HEK293T (cell line): Measurements from ENCODE around the gene SLC38A4.

ENCODE experiments used
- CTCF ChIA-PET: fragments of 350-600 bp; formaldehyde crosslinking; extraction: SDS; loops from one replicate; lab custom pipeline; 2021; ENCODE audit warnings: antibody characterized with exemption, inconsistent platforms; lab: Yijun Ruan, JAX
- POLR2A ChIA-PET: fragments of 350-600 bp; formaldehyde crosslinking; extraction: SDS; loops from one replicate; lab custom pipeline; 2020; ENCODE audit warnings: antibody characterized with exemption, inconsistent platforms; lab: Yijun Ruan, JAX
- DNase-seq: peaks from one replicate; pipeline ENCODE4 v3.0.0; 2012; ENCODE audit warnings: mixed read lengths; ENCODE audit errors: extremely low spot score
- ARNT ChIP-seq: fragments of 450-650 bp; IDR thresholded peaks from 2 replicates; pipeline ENCODE4 v1.6.1; 2017; ENCODE audit warnings: mild to moderate bottlenecking
- BHLHE40 ChIP-seq: fragments of 450-650 bp; IDR thresholded peaks from 2 replicates; pipeline ENCODE4 v1.6.1; 2016; ENCODE audit warnings: mild to moderate bottlenecking, moderate library complexity, borderline replicate concordance
- CTBP1 ChIP-seq: fragments of 450-650 bp; IDR thresholded peaks from 2 replicates; pipeline ENCODE4 v1.6.1; 2016; ENCODE audit warnings: borderline replicate concordance
- ELF4 ChIP-seq: fragments of 450-650 bp; IDR thresholded peaks from 2 replicates; pipeline ENCODE4 v1.6.1; 2017; ENCODE audit warnings: antibody characterized with exemption
- FOXA1 ChIP-seq: fragments of 450-650 bp; IDR thresholded peaks from 2 replicates; pipeline ENCODE4 v1.6.1; 2016; ENCODE audit warnings: mild to moderate bottlenecking
- FOXK2 ChIP-seq: fragments of 450-650 bp; IDR thresholded peaks from 2 replicates; pipeline ENCODE4 v1.6.1; 2016; ENCODE audit warnings: mild to moderate bottlenecking
- FOXM1 ChIP-seq: fragments of 450-650 bp; IDR thresholded peaks from 2 replicates; pipeline ENCODE4 v1.6.1; 2017; ENCODE audit warnings: mild to moderate bottlenecking, borderline replicate concordance
- HDGF ChIP-seq: fragments of 450-650 bp; IDR thresholded peaks from 2 replicates; pipeline ENCODE4 v1.6.1; 2017; ENCODE audit warnings: antibody characterized with exemption, borderline replicate concordance
- L3MBTL2 ChIP-seq: fragments of 450-650 bp; conservative IDR thresholded peaks from 2 replicates; pipeline ENCODE4 v1.6.1; 2016; ENCODE audit warnings: mild to moderate bottlenecking
- LEF1 ChIP-seq: fragments of 450-650 bp; IDR thresholded peaks from 2 replicates; pipeline ENCODE4 v1.6.1; 2017; ENCODE audit warnings: mild to moderate bottlenecking, borderline replicate concordance
- NFRKB ChIP-seq: fragments of 450-650 bp; IDR thresholded peaks from 2 replicates; pipeline ENCODE4 v1.6.1; 2016; ENCODE audit warnings: mild to moderate bottlenecking, moderate library complexity
- PKNOX1 ChIP-seq: fragments of 450-650 bp; IDR thresholded peaks from 2 replicates; pipeline ENCODE4 v1.6.1; 2016
- SP1 ChIP-seq: fragments of 450-650 bp; IDR thresholded peaks from 2 replicates; pipeline ENCODE4 v1.6.1; 2017
- SUZ12 ChIP-seq: fragments of 450-650 bp; IDR thresholded peaks from 2 replicates; pipeline ENCODE4 v1.6.1; 2016; ENCODE audit warnings: mild to moderate bottlenecking
- TARDBP ChIP-seq: fragments of 450-650 bp; IDR thresholded peaks from 2 replicates; pipeline ENCODE4 v1.6.1; 2016
- ZNF384 ChIP-seq: fragments of 450-650 bp; IDR thresholded peaks from 2 replicates; pipeline ENCODE4 v1.6.1; 2016

Gene SLC38A4

DNA sequence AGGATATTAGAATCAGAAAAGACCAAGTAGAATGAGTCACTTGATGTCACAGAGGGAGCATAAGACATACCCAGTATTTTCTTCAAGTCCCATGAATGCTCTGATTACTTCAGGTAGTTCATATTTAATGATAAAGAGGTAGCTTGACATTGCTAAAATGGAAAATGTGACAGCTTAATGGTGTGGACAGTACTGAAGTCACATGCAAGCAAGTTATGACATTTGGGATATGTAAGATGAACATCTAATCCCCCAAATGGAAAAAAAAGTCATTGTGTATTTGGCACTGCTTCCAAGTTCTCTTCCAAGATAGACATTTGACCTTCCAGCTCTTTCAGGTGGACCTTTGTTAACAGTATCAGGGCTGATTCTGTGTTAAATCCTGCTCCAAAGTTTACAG is 45.9 kb downstream of the SLC38A4 start:
- ChIA-PET CTCF (no interaction called here), POLR2A (no interaction called here)
- TF ChIP-seq LEF1 (no peak), ELF4 (no peak), SUZ12 (no peak), L3MBTL2 (no peak), FOXM1 (no peak)
- DNase-seq: no peak

GRCh38 chr12:46779063-46779462 is 46.7 kb downstream of the SLC38A4 start:
- CTCF ChIA-PET: interaction anchor here (0.6 kb wide), 1 partner anchor 524 kb away, joined by 3 read pairs; no protein-coding TSS in a partner anchor
- no peak for DNase-seq
- TF ChIP-seq ELF4 (no peak), BHLHE40 (no peak), FOXK2 (no peak), HDGF (no peak), FOXM1 (no peak), CTBP1 (no peak), NFRKB (no peak), SUZ12 (no peak), FOXA1 (no peak), LEF1 (no peak), L3MBTL2 (no peak), TARDBP (no peak), ARNT (no peak), SP1 (no peak), ZNF384 (no peak), PKNOX1 (no peak)
- POLR2A ChIA-PET: no interaction called here

GRCh38 chr12:46778415-46778814 is 47.4 kb downstream of the SLC38A4 start:
- DNase-seq: no peak
- TF ChIP-seq SUZ12 (no peak), ELF4 (no peak), BHLHE40 (no peak), ZNF384 (no peak), FOXM1 (no peak), HDGF (no peak), PKNOX1 (no peak), ARNT (no peak), LEF1 (no peak), L3MBTL2 (no peak), TARDBP (no peak)
- CTCF ChIA-PET: no interaction called here
- POLR2A ChIA-PET: no interaction called here

DNA sequence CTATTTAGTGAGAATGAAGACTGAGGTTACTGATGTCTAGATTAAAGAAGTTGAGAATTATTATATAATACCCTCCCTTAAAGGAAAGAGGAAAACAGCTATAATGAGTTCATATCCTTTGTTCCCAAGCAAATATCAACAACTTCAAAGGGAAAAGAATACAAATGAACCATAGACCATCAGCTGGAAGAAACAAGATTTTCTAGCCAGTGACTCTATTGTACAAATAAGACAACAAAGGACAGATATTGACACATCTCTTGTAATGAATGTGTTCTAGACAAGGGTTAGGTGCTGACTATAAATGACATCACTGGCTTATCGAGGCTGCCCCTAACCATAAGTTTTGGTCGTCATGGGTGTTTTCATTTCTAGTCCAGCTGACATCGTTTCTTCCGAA is 48.2 kb downstream of the SLC38A4 start:
- ChIA-PET POLR2A (no interaction called here), CTCF (interaction anchor here (0.5 kb wide), 1 partner anchor 1726 kb away, joined by 4 read pairs; no protein-coding TSS in a partner anchor)
- no peak for TF ChIP-seq SUZ12
- no peak for TF ChIP-seq ARNT
- TF ChIP-seq L3MBTL2: no peak
- TF ChIP-seq LEF1: no peak
- no peak for TF ChIP-seq FOXA1
- TF ChIP-seq SP1: no peak
- no peak for TF ChIP-seq ZNF384
- TF ChIP-seq FOXK2: no peak
- TF ChIP-seq NFRKB: no peak
- no peak for TF ChIP-seq FOXM1
- no peak for TF ChIP-seq CTBP1
- TF ChIP-seq PKNOX1: no peak
- TF ChIP-seq ELF4: no peak
- TF ChIP-seq HDGF: no peak
- TF ChIP-seq TARDBP: no peak
- TF ChIP-seq BHLHE40: no peak
- DNase-seq: no peak

- TF ChIP-seq PKNOX1 (no peak), L3MBTL2 (no peak), ELF4 (no peak), FOXM1 (no peak), BHLHE40 (no peak), FOXA1 (no peak), LEF1 (no peak), ZNF384 (no peak), CTBP1 (no peak), SUZ12 (no peak), SP1 (no peak), HDGF (no peak)
- CTCF ChIA-PET: no interaction called here
- no peak for DNase-seq
- POLR2A ChIA-PET: no interaction called here
Observed at GRCh38 chr12:46775796-46776195, 50.0 kb downstream of the SLC38A4 start.
